ENCODE results near the gene PSMA7.

The PSMA7 gene

GRCh38 chr20:62105592-62105991 lies 37.6 kb downstream of the PSMA7 start:
- Histone ChIP-seq H3K4me3 (ENCODE audit: low read depth in 1 of 2, low read length in 2 of 2) (no peak overlapping the region), H3K9ac (ENCODE audit: low read length) (no peak overlapping the region), H3K27ac (ENCODE audit: low read depth, low read length) (no peak overlapping the region), H3K9me3 (ENCODE audit: low read length) (no peaks in the 10 kb centered on the region), H3K4me1 (ENCODE audit: insufficient read depth, low read length) (peaks cover 9% of the 10 kb centered on the region), H3K36me3 (ENCODE audit: insufficient read depth, low read length) (no peaks in the 10 kb centered on the region), H3K27me3 (ENCODE audit: control insufficient read depth in 1 of 2, insufficient read depth in 2 of 2, low read length in 2 of 2) (no peaks in the 10 kb centered on the region)

DNA sequence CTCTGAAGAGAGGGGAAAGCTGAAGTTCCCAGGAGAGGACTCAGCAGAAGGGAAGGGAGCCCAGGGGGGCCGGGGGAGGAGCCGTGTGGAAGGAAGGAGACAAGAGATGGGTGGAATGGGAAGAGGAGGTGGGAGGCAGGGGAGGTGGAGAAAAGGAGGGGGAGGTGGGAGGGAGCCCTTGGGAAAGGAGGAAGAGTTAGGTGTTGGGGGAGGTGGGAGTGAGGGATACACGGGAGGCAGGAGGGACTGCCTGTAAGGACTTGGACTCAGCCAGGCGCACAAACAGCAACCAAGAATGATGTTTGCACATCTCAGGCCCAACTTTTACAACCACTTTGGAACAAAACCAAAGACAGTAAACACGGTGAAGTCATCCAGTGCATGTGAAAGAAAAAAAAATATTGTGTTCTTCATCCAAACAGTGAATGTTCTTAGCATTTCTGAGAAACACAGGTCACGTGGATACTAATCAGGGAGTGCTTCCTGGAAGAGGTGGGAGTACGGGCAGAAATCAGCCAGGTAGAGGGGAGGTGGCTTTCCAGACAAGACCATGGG lies 38.3 kb downstream of the PSMA7 start:
- Histone ChIP-seq H3K36me3 (ENCODE audit: insufficient read depth, low read length) (no peaks in the 10 kb centered on the region), H3K4me3 (ENCODE audit: low read depth in 1 of 2, low read length in 2 of 2) (no peak overlapping the region), H3K9ac (ENCODE audit: low read length) (no peak overlapping the region), H3K27ac (ENCODE audit: low read depth, low read length) (no peak overlapping the region), H3K9me3 (ENCODE audit: low read length) (no peaks in the 10 kb centered on the region), H3K27me3 (ENCODE audit: control insufficient read depth in 1 of 2, insufficient read depth in 2 of 2, low read length in 2 of 2) (no peaks in the 10 kb centered on the region), H3K4me1 (ENCODE audit: insufficient read depth, low read length) (peaks cover 9% of the 10 kb centered on the region)

- Histone ChIP-seq H3K4me3 (ENCODE audit: low read depth in 1 of 2, low read length in 2 of 2) (no peak overlapping the region), H3K4me1 (ENCODE audit: insufficient read depth, low read length) (peaks cover 9% of the 10 kb centered on the region), H3K27me3 (ENCODE audit: control insufficient read depth in 1 of 2, insufficient read depth in 2 of 2, low read length in 2 of 2) (no peaks in the 10 kb centered on the region), H3K9ac (ENCODE audit: low read length) (no peak overlapping the region), H3K36me3 (ENCODE audit: insufficient read depth, low read length) (no peaks in the 10 kb centered on the region), H3K27ac (ENCODE audit: low read depth, low read length) (no peak overlapping the region), H3K9me3 (ENCODE audit: low read length) (no peaks in the 10 kb centered on the region)
Measured at GRCh38 chr20:62104234-62104789, 38.9 kb downstream of the PSMA7 start.

DNA sequence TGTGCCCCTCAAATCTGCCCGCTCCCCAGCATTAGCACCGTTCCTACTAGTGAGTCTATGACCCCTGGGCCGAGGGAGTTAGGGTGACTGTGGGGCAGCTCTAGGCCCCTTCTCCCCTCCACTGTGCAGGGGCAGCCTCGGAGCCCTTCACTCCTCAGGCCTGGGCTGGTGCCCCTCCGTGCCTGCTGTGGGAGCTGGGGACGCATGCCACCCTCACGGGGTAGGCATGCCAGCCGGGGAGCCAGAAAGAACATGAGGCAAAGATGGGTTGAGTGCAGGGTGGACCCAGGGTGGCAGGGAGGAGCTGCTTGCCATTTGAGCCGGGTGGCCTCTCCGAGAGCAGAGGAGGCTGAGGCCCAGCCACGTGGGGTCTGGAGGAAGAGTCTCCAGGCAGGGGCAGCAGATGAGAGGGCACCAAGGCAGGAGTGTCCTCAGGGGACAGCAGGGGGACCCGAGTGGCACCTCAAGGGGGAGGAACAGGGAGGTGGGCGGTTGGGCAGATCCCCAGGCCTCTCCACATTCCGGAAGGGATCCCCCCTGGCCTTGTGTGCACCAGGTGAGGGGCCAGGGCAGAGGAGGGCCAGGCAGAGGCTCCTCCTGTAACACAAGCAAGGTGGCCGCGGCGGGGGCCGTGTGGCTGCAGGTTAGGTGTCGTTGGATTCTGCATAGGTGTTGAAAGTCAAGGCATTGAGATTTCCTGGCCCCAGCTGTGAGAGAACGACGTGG lies 39.5 kb downstream of the PSMA7 start:
- no peaks in the 10 kb centered on the region for H3K36me3 ChIP-seq (ENCODE audit: insufficient read depth, low read length)
- H3K9me3 ChIP-seq (ENCODE audit: low read length), result no peaks in the 10 kb centered on the region

GRCh38 chr20:62101078-62101477 lies 42.1 kb downstream of the PSMA7 start:
- Histone ChIP-seq H3K9me3 (ENCODE audit: low read length) (no peaks in the 10 kb centered on the region), H3K4me1 (ENCODE audit: insufficient read depth, low read length) (peaks cover 9% of the 10 kb centered on the region), H3K9ac (ENCODE audit: low read length) (no peak overlapping the region), H3K27ac (ENCODE audit: low read depth, low read length) (no peak overlapping the region), H3K27me3 (ENCODE audit: control insufficient read depth in 1 of 2, insufficient read depth in 2 of 2, low read length in 2 of 2) (no peaks in the 10 kb centered on the region), H3K4me3 (ENCODE audit: low read depth in 1 of 2, low read length in 2 of 2) (no peak overlapping the region), H3K36me3 (ENCODE audit: insufficient read depth, low read length) (no peaks in the 10 kb centered on the region)

More for the DNA sequence above, 39.5 kb downstream of the PSMA7 start:
- Histone ChIP-seq H3K9ac (ENCODE audit: low read length) (no peak overlapping the region), H3K4me3 (ENCODE audit: low read depth in 1 of 2, low read length in 2 of 2) (no peak overlapping the region), H3K27ac (ENCODE audit: low read depth, low read length) (no peak overlapping the region), H3K4me1 (ENCODE audit: insufficient read depth, low read length) (peaks cover 9% of the 10 kb centered on the region), H3K27me3 (ENCODE audit: control insufficient read depth in 1 of 2, insufficient read depth in 2 of 2, low read length in 2 of 2) (no peaks in the 10 kb centered on the region)

- no peaks in the 10 kb centered on the region for H3K9me3 ChIP-seq (ENCODE audit: low read length)
- no peaks in the 10 kb centered on the region for H3K4me1 ChIP-seq (ENCODE audit: insufficient read depth, low read length)
- H3K36me3 ChIP-seq (ENCODE audit: insufficient read depth, low read length), result no peaks in the 10 kb centered on the region
- no peak overlapping the region for H3K27ac ChIP-seq (ENCODE audit: low read depth, low read length)
- no peaks in the 10 kb centered on the region for H3K27me3 ChIP-seq (ENCODE audit: control insufficient read depth in 1 of 2, insufficient read depth in 2 of 2, low read length in 2 of 2)
- H3K9ac ChIP-seq (ENCODE audit: low read length), result no peak overlapping the region
- H3K4me3 ChIP-seq (ENCODE audit: low read depth in 1 of 2, low read length in 2 of 2), result no peak overlapping the region
Measured at GRCh38 chr20:62097881-62098407, 45.2 kb downstream of the PSMA7 start.

GRCh38 chr20:62096421-62097380 lies 46.5 kb downstream of the PSMA7 start:
- no peaks in the 10 kb centered on the region for H3K9me3 ChIP-seq (ENCODE audit: low read length)
- no peaks in the 10 kb centered on the region for H3K27me3 ChIP-seq (ENCODE audit: control insufficient read depth in 1 of 2, insufficient read depth in 2 of 2, low read length in 2 of 2)
- H3K4me1 ChIP-seq (ENCODE audit: insufficient read depth, low read length), result no peaks in the 10 kb centered on the region
- no peak overlapping the region for H3K27ac ChIP-seq (ENCODE audit: low read depth, low read length)
- no peaks in the 10 kb centered on the region for H3K36me3 ChIP-seq (ENCODE audit: insufficient read depth, low read length)
- H3K4me3 ChIP-seq (ENCODE audit: low read depth in 1 of 2, low read length in 2 of 2), result no peak overlapping the region
- H3K9ac ChIP-seq (ENCODE audit: low read length), result no peak overlapping the region

GRCh38 chr20:62089393-62089792 lies 53.8 kb downstream of the PSMA7 start:
- no peaks in the 10 kb centered on the region for H3K36me3 ChIP-seq (ENCODE audit: insufficient read depth, low read length)
- no peak overlapping the region for H3K27ac ChIP-seq (ENCODE audit: low read depth, low read length)
- H3K4me3 ChIP-seq (ENCODE audit: low read depth in 1 of 2, low read length in 2 of 2), result no peak overlapping the region
- no peak overlapping the region for H3K9ac ChIP-seq (ENCODE audit: low read length)
- no peaks in the 10 kb centered on the region for H3K9me3 ChIP-seq (ENCODE audit: low read length)
- peaks cover 0 to 6% of the 10 kb centered on the region in 2 donors for H3K27me3 ChIP-seq (ENCODE audit: control insufficient read depth in 1 of 2, insufficient read depth in 2 of 2, low read length in 2 of 2)
- no peaks in the 10 kb centered on the region for H3K4me1 ChIP-seq (ENCODE audit: insufficient read depth, low read length)

- Histone ChIP-seq H3K9me3 (ENCODE audit: low read length) (no peaks in the 10 kb centered on the region), H3K27ac (ENCODE audit: low read depth, low read length) (no peak overlapping the region), H3K4me1 (ENCODE audit: insufficient read depth, low read length) (no peaks in the 10 kb centered on the region), H3K27me3 (ENCODE audit: control insufficient read depth in 1 of 2, insufficient read depth in 2 of 2, low read length in 2 of 2) (peaks cover 0 to 6% of the 10 kb centered on the region in 2 donors), H3K4me3 (ENCODE audit: low read depth in 1 of 2, low read length in 2 of 2) (no peak overlapping the region), H3K9ac (ENCODE audit: low read length) (no peak overlapping the region), H3K36me3 (ENCODE audit: insufficient read depth, low read length) (no peaks in the 10 kb centered on the region)
Measured at GRCh38 chr20:62088258-62089127, 54.7 kb downstream of the PSMA7 start.

DNA sequence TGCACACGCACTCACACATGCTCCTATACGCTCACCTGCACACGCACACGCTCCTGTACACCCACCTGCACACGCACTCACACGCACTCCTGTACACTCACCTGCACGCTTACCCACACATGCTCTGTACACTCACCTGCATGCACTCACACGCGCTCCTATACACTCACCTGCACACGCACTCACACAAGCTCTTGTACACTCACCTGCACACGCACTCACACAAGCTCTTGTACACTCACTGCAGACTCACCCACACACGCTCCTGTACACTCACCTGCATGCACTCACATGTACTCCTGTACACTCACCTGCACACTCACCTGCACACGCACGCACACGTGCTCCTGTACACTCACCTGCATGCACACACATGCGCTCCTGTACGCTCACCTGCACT lies 55.6 kb downstream of the PSMA7 start:
- peaks cover 0 to 6% of the 10 kb centered on the region in 2 donors for H3K27me3 ChIP-seq (ENCODE audit: control insufficient read depth in 1 of 2, insufficient read depth in 2 of 2, low read length in 2 of 2)
- no peaks in the 10 kb centered on the region for H3K4me1 ChIP-seq (ENCODE audit: insufficient read depth, low read length)
- no peaks in the 10 kb centered on the region for H3K9me3 ChIP-seq (ENCODE audit: low read length)
- no peak overlapping the region for H3K9ac ChIP-seq (ENCODE audit: low read length)
- no peak overlapping the region for H3K4me3 ChIP-seq (ENCODE audit: low read depth in 1 of 2, low read length in 2 of 2)
- no peak overlapping the region for H3K27ac ChIP-seq (ENCODE audit: low read depth, low read length)
- H3K36me3 ChIP-seq (ENCODE audit: insufficient read depth, low read length), result no peaks in the 10 kb centered on the region
